Peyer's patch (tissue), 4 donors: ENCODE data around the gene ABCB8.

Experiments used
- POLR2A ChIP-seq, 2 donors: fragments of 450-650 bp; IDR thresholded peaks; one replicate each; pipeline ENCODE4 v1.5.1; 2017; ENCODE audit warnings: antibody characterized with exemption in 2 of 2, mild to moderate bottlenecking in 2 of 2, moderate library complexity in 2 of 2
- TF ChIP-seq, protein P1 (sequence below), 6 experiments: fragments of 450-650 bp in 4 of 6; fragments of 200-600 bp in 2 of 6; sonication (generic) in 1 of 6; IDR thresholded peaks; one replicate each; pipeline ENCODE4 v1.5.1; 2017 to 2019; ENCODE audit warnings: antibody characterized with exemption in 6 of 6, mild to moderate bottlenecking in 3 of 6, moderate library complexity in 1 of 6

DNA sequence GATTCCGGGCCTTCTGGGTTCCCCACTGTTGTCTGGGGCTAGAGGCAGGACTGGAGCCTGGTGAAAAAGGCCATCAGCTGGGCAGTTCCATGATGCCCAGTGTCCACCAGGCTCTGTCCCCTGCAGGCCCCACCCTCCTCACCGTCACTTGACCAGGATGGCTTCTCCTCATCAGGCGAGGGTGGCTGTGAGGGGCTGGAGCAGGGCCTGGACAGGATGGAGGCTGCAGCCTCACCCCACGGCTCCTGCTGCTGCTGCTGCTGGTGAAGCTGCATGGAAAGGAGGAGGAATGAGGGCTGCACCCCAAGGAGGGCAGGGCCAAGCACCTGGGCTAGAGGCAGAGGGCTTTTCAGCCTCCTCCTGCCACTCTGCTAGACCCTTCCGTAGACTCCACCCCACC lies 12.3 kb upstream of the ABCB8 start:
- TF ChIP-seq, protein P1, sequence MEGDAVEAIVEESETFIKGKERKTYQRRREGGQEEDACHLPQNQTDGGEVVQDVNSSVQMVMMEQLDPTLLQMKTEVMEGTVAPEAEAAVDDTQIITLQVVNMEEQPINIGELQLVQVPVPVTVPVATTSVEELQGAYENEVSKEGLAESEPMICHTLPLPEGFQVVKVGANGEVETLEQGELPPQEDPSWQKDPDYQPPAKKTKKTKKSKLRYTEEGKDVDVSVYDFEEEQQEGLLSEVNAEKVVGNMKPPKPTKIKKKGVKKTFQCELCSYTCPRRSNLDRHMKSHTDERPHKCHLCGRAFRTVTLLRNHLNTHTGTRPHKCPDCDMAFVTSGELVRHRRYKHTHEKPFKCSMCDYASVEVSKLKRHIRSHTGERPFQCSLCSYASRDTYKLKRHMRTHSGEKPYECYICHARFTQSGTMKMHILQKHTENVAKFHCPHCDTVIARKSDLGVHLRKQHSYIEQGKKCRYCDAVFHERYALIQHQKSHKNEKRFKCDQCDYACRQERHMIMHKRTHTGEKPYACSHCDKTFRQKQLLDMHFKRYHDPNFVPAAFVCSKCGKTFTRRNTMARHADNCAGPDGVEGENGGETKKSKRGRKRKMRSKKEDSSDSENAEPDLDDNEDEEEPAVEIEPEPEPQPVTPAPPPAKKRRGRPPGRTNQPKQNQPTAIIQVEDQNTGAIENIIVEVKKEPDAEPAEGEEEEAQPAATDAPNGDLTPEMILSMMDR (IDR thresholded peaks at IDR 0.05) = no peak
- no peak for TF ChIP-seq POLR2A (IDR thresholded peaks at IDR 0.05)
